ENCODE results near the gene RBM3. TPM values are rescaled to one million over a fixed set of nuclear protein-coding genes. Genes with fewer than 3 reads are reported as not detected.

Gene RBM3
- total RNA-seq, 1 donor from 2014 or later, result 119 TPM

DNA sequence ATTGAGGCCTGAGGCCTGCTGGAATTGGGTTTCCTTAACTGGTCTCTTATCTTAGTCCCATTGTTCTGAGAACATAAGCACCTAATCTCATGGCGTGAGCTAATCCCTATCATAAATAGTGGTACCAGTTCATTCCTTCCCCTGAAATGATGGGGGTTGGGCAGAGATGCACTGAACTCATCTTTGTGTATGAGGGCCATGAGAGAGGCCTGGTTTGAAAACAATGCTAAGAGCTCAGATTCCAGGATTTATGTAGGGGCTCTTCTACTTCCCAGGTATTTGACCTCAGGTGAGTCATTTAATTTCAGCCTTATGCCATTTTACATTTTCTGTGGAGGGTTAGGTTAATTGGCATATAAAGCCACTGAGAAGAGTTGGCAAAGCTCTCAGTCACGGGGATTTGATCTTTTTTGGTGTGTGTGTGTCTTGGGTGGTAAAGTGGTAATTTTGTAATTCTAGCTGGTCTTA lies 4.4 kb downstream of the RBM3 start:
- DNase-seq (ENCODE audit: low spot score in 2 of 2), result no peak
- TF ChIP-seq, protein P1, sequence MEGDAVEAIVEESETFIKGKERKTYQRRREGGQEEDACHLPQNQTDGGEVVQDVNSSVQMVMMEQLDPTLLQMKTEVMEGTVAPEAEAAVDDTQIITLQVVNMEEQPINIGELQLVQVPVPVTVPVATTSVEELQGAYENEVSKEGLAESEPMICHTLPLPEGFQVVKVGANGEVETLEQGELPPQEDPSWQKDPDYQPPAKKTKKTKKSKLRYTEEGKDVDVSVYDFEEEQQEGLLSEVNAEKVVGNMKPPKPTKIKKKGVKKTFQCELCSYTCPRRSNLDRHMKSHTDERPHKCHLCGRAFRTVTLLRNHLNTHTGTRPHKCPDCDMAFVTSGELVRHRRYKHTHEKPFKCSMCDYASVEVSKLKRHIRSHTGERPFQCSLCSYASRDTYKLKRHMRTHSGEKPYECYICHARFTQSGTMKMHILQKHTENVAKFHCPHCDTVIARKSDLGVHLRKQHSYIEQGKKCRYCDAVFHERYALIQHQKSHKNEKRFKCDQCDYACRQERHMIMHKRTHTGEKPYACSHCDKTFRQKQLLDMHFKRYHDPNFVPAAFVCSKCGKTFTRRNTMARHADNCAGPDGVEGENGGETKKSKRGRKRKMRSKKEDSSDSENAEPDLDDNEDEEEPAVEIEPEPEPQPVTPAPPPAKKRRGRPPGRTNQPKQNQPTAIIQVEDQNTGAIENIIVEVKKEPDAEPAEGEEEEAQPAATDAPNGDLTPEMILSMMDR (IDR thresholded peaks at IDR 0.05), result no peak
- Histone ChIP-seq H3K4me1 (peaks cover 0 to 7% of the 10 kb centered on the region in 2 donors), H3K4me3 (no peak overlapping the region), H3K36me3 (peaks cover 19 to 33% of the 10 kb centered on the region in 2 donors), H3K9me3 (no peaks in the 10 kb centered on the region), H3K27me3 (no peaks in the 10 kb centered on the region), H3K27ac (no peak overlapping the region)
- intact Hi-C loops (cut with DNase I), result loop anchor here (10.0 kb wide), 1 partner anchor 116 kb away; the partner anchor contains the start of gene SUV39H1

DNA sequence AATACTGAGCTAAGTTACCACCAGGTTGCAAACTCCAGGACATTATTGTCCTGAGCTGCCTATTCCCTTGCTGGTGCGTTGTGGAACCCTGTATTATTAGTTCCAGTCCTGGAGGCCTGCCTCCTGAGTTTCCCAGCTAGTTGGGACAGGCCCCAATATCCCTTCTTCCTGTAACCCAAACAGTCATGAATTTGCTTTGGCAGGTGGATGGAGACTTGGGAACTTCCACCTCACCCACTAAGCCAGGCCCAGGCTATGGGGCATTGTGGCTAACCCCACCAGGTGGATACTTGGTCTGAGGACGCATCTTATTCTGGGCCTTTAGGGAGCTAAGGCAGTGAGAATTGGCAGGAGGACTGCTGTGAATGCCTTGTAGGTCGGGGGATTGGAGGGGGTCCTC lies 5.0 kb downstream of the RBM3 start:
- DNase-seq (ENCODE audit: low spot score in 2 of 2), result no peak
- intact Hi-C loops (cut with DNase I), result loop anchor here (10.0 kb wide), 1 partner anchor 116 kb away; the partner anchor contains the start of gene SUV39H1
- Histone ChIP-seq H3K4me1 (peaks cover 0 to 7% of the 10 kb centered on the region in 2 donors), H3K27me3 (no peaks in the 10 kb centered on the region), H3K27ac (no peak overlapping the region), H3K4me3 (no peak overlapping the region), H3K9me3 (no peaks in the 10 kb centered on the region), H3K36me3 (peaks cover 19 to 33% of the 10 kb centered on the region in 2 donors)
- TF ChIP-seq, protein P1 (IDR thresholded peaks at IDR 0.05), result no peak

DNA sequence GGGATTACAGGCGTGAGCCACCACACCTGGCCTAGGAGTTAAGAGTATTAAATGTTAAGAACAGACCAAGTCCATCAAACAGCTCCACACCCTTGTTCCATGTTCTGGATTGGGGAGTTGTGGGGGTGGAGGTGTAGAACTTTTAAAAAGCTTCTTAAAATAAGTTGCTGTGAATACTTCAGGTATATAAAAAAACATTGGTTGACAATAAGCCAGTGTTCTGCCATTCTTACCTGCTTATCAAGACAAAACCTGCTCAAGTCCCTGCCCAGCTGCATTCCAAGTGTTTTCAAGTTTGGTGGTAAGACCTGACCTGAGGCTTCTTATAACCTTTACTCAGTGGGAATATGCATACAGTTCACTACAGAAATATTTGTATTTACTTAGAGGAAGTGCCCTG lies 6.4 kb downstream of the RBM3 start:
- H3K36me3 ChIP-seq, result peaks cover 18 to 29% of the 10 kb centered on the region in 2 donors
- H3K4me3 ChIP-seq, result no peak overlapping the region
- intact Hi-C loops (cut with DNase I), result no loop called here
- H3K27me3 ChIP-seq, result no peaks in the 10 kb centered on the region
- no peak for DNase-seq (ENCODE audit: low spot score in 2 of 2)
- H3K4me1 ChIP-seq, result peaks cover 0 to 6% of the 10 kb centered on the region in 2 donors
- TF ChIP-seq, protein P1 (IDR thresholded peaks at IDR 0.05), result no peak
- no peak overlapping the region for H3K27ac ChIP-seq
- H3K9me3 ChIP-seq, result no peaks in the 10 kb centered on the region

DNA sequence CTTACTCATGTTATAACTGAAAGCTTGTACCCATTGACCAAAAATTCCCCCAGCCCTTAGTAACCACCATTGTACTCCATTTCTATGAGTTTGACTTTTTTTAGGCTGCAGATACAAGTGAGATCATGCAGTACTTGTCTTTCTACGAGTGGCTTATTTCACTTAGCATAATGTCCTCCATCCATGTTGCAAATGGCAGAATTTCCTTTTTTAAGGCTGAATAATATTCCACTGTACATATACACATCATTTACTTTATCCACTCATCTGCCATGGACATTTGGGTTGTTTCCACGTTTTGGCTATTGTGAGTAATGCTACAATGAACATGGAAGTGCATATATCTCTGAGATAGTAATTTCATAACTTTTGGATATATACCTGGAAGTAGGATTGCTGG lies 10.4 kb downstream of the RBM3 start:
- Histone ChIP-seq H3K4me1 (no peaks in the 10 kb centered on the region), H3K27me3 (no peaks in the 10 kb centered on the region), H3K27ac (no peak overlapping the region), H3K9me3 (no peaks in the 10 kb centered on the region), H3K4me3 (no peak overlapping the region), H3K36me3 (no peaks in the 10 kb centered on the region)
- intact Hi-C loops (cut with DNase I), result no loop called here
- TF ChIP-seq, protein P1 (IDR thresholded peaks at IDR 0.05), result no peak
- DNase-seq (ENCODE audit: low spot score in 2 of 2), result no peak

DNA sequence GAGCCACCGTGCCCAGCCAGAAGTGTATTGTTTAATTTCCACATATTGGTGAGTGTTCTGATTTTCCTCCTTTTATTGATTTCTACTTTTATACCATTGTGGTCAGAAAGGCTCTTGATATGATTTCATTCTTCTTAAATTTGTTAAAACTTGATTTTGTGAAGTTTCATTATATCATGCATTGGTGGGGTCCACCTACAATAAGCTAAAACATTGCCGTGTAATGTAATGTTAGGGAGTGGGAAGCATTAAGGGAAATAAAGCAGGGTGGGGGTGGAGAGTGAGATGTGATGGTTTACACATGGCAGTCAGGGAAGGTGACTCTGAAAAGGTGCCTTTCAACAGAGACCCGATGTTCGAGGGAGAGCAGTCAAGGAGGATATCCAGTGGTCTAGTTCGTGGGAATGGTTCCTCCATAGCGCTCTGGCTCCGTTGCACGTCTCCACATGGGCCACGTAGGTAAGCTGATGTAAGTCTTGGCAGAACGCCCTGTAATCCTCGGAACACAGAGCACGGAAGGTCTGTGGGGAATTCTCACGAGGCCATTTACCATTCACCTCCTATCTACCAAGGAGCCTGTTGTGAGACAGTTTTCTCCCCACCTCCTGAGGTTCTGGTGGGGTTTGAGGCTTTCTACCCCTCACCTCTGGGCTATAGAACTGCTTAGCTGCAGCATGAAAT lies 15.3 kb downstream of the RBM3 start:
- no peak overlapping the region for H3K4me3 ChIP-seq

More for the DNA sequence above, 15.3 kb downstream of the RBM3 start:
- TF ChIP-seq, protein P1 (IDR thresholded peaks at IDR 0.05), result no peak
- Histone ChIP-seq H3K27ac (no peak overlapping the region), H3K9me3 (no peaks in the 10 kb centered on the region), H3K4me1 (no peaks in the 10 kb centered on the region), H3K27me3 (no peaks in the 10 kb centered on the region), H3K36me3 (no peaks in the 10 kb centered on the region)
- no peak for DNase-seq (ENCODE audit: low spot score in 2 of 2)
- intact Hi-C loops (cut with DNase I), result no loop called here
